ENCODE data around the gene BDNF.
A peak's percentile ranks its signal among the peaks of the same experiment; 100 is the strongest.

The BDNF gene

DNA sequence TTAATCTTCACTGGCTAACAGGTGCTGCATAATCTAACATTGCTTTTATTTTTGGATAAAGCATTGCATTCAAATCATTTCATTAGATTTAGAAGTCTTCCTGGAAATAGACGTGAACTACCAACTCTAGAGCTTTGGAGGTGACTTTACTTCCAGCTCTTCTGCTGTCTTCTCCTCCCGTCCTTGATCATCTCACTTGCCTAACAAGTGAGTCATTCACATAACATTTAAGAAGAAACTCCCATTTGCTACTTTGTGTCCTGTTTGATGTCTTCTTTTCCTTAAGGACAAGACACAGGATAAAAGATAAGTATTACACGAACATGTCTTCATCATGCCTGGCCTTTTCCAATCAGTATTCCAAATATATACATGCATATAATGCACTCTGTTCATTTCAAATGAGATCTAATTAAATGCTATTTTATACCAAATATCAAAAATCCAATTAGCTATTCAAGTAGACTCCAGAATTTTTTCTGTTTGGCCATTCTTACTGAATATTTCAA, 88.3 kb downstream of the BDNF start:
- WGBS: 89% methylated on average over 2 of the region's 3 CpGs
- no peaks in the 10 kb centered on the region for H3K79me1 ChIP-seq (replicated peaks; ENCODE audit: low read length, poor library complexity, severe bottlenecking)
- no peak overlapping the region for H3K27ac ChIP-seq (ENCODE audit: low read length, poor library complexity, severe bottlenecking)
- no peak overlapping the region for H3K9ac ChIP-seq (ENCODE audit: low read length)
- H4K8ac ChIP-seq (ENCODE audit: low read length): no peak overlapping the region
- no peaks in the 10 kb centered on the region for H3K9me3 ChIP-seq (ENCODE audit: control insufficient read depth, low read length)
- H2BK120ac ChIP-seq (ENCODE audit: low read depth, low read length): no peak overlapping the region
- no peak overlapping the region for H2BK15ac ChIP-seq (ENCODE audit: low read depth, poor library complexity, severe bottlenecking)
- no peak overlapping the region for H2AFZ ChIP-seq (ENCODE audit: low read depth, low read length)
- H3K27me3 ChIP-seq (ENCODE audit: control insufficient read depth in 1 of 2, insufficient read depth in 1 of 2, low read length in 2 of 2): no peaks in the 10 kb centered on the region
- H3K4me3 ChIP-seq (ENCODE audit: insufficient read depth in 1 of 2, low read depth in 1 of 2, low read length in 2 of 2): no peak overlapping the region
- no peaks in the 10 kb centered on the region for H3K4me1 ChIP-seq (ENCODE audit: control insufficient read depth, insufficient read depth, low read depth, low read length)
- H3K14ac ChIP-seq (ENCODE audit: low read length in 2 of 2): no peak overlapping the region
- DNase-seq: peak; percentile 8
- no peak overlapping the region for H3K18ac ChIP-seq (ENCODE audit: low read depth in 1 of 2, low read length in 2 of 2)
- H2BK5ac ChIP-seq (ENCODE audit: low read depth, low read length, poor library complexity, severe bottlenecking): no peak overlapping the region
- H2AK5ac ChIP-seq (ENCODE audit: low read length, severe bottlenecking): no peak overlapping the region
- no peak overlapping the region for H3K4me2 ChIP-seq (ENCODE audit: low read length, poor library complexity, severe bottlenecking)
- no peak overlapping the region for H4K91ac ChIP-seq (ENCODE audit: low read length)
- H3K23ac ChIP-seq (ENCODE audit: low read length in 2 of 2): no peak overlapping the region
- H3K4ac ChIP-seq (ENCODE audit: low read depth in 1 of 2, low read length in 2 of 2): no peak overlapping the region
- no peaks in the 10 kb centered on the region for H3K36me3 ChIP-seq (ENCODE audit: control insufficient read depth in 1 of 2, insufficient read depth in 2 of 2, low read depth in 1 of 2, low read length in 2 of 2)
- no peak overlapping the region for H2BK12ac ChIP-seq (ENCODE audit: low read length in 2 of 2)

DNA sequence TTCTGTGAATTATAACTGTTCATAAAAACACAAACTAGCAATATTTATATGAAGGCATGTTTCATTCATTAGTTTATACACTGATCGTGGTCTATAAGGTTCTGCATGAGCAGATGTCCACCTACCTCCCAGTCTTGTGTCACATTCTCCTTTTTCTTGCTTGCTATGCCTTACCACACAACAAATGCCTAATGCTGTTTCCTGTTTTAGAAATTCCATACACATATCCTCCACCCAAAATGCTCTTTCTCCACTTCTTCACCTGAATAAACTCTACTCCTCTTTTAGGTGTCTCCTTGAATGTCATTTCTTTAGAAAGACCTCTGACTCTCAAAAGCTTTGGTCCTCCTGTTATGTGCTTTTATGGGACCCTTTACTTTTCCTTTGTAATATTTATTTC, 88.9 kb downstream of the BDNF start:
- Histone ChIP-seq H2AK5ac (ENCODE audit: low read length, severe bottlenecking) (no peak overlapping the region), H4K8ac (ENCODE audit: low read length) (no peak overlapping the region), H3K79me1 (replicated peaks; ENCODE audit: low read length, poor library complexity, severe bottlenecking) (no peaks in the 10 kb centered on the region), H3K4ac (ENCODE audit: low read depth in 1 of 2, low read length in 2 of 2) (no peak overlapping the region), H3K18ac (ENCODE audit: low read depth in 1 of 2, low read length in 2 of 2) (no peak overlapping the region), H2AFZ (ENCODE audit: low read depth, low read length) (no peak overlapping the region), H2BK15ac (ENCODE audit: low read depth, poor library complexity, severe bottlenecking) (no peak overlapping the region), H3K9ac (ENCODE audit: low read length) (no peak overlapping the region), H3K4me1 (ENCODE audit: control insufficient read depth, insufficient read depth, low read depth, low read length) (no peaks in the 10 kb centered on the region), H2BK120ac (ENCODE audit: low read depth, low read length) (no peak overlapping the region), H3K9me3 (ENCODE audit: control insufficient read depth, low read length) (no peaks in the 10 kb centered on the region), H3K23ac (ENCODE audit: low read length in 2 of 2) (no peak overlapping the region), H3K4me3 (ENCODE audit: insufficient read depth in 1 of 2, low read depth in 1 of 2, low read length in 2 of 2) (no peak overlapping the region), H2BK12ac (ENCODE audit: low read length in 2 of 2) (no peak overlapping the region), H3K4me2 (ENCODE audit: low read length, poor library complexity, severe bottlenecking) (no peak overlapping the region), H2BK5ac (ENCODE audit: low read depth, low read length, poor library complexity, severe bottlenecking) (no peak overlapping the region), H3K27ac (ENCODE audit: low read length, poor library complexity, severe bottlenecking) (no peak overlapping the region), H3K14ac (ENCODE audit: low read length in 2 of 2) (no peak overlapping the region), H4K91ac (ENCODE audit: low read length) (no peak overlapping the region), H3K27me3 (ENCODE audit: control insufficient read depth in 1 of 2, insufficient read depth in 1 of 2, low read length in 2 of 2) (no peaks in the 10 kb centered on the region), H3K36me3 (ENCODE audit: control insufficient read depth in 1 of 2, insufficient read depth in 2 of 2, low read depth in 1 of 2, low read length in 2 of 2) (no peaks in the 10 kb centered on the region)
- 96% methylated on average over 1 of the region's 1 CpG for WGBS
- no peak for DNase-seq

DNA sequence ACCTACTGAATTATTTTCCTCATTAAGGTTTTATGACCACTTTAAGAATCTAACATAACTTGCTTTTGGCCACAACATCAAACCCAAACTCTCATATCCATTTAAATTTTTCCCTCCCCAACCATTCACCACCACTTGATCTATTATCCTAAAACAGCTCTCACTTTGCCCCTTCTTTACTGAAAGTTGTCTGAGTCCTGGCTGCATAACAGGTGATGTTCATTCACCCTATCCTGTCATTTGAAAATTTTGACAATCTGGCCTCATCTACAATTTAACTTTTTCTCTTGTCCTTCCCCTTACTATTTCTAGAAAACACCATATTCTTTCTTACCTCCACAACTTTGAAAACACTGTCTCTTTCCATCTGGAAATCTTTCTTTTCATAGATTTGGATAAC, 89.3 kb downstream of the BDNF start:
- H3K4ac ChIP-seq (ENCODE audit: low read depth in 1 of 2, low read length in 2 of 2): no peak overlapping the region
- H2BK5ac ChIP-seq (ENCODE audit: low read depth, low read length, poor library complexity, severe bottlenecking): no peak overlapping the region
- H3K79me1 ChIP-seq (replicated peaks; ENCODE audit: low read length, poor library complexity, severe bottlenecking): no peaks in the 10 kb centered on the region
- H2AK5ac ChIP-seq (ENCODE audit: low read length, severe bottlenecking): no peak overlapping the region
- H4K91ac ChIP-seq (ENCODE audit: low read length): no peak overlapping the region
- no peak overlapping the region for H3K4me2 ChIP-seq (ENCODE audit: low read length, poor library complexity, severe bottlenecking)
- no peak overlapping the region for H4K8ac ChIP-seq (ENCODE audit: low read length)
- H2BK12ac ChIP-seq (ENCODE audit: low read length in 2 of 2): no peak overlapping the region
- no peak overlapping the region for H3K18ac ChIP-seq (ENCODE audit: low read depth in 1 of 2, low read length in 2 of 2)
- no peak for DNase-seq
- no peak overlapping the region for H2BK120ac ChIP-seq (ENCODE audit: low read depth, low read length)
- H3K14ac ChIP-seq (ENCODE audit: low read length in 2 of 2): no peak overlapping the region
- no peak overlapping the region for H3K27ac ChIP-seq (ENCODE audit: low read length, poor library complexity, severe bottlenecking)
- H3K23ac ChIP-seq (ENCODE audit: low read length in 2 of 2): no peak overlapping the region
- H3K36me3 ChIP-seq (ENCODE audit: control insufficient read depth in 1 of 2, insufficient read depth in 2 of 2, low read depth in 1 of 2, low read length in 2 of 2): no peaks in the 10 kb centered on the region
- H3K9ac ChIP-seq (ENCODE audit: low read length): no peak overlapping the region
- no peaks in the 10 kb centered on the region for H3K9me3 ChIP-seq (ENCODE audit: control insufficient read depth, low read length)
- no peaks in the 10 kb centered on the region for H3K27me3 ChIP-seq (ENCODE audit: control insufficient read depth in 1 of 2, insufficient read depth in 1 of 2, low read length in 2 of 2)
- no peak overlapping the region for H2BK15ac ChIP-seq (ENCODE audit: low read depth, poor library complexity, severe bottlenecking)
- H3K4me3 ChIP-seq (ENCODE audit: insufficient read depth in 1 of 2, low read depth in 1 of 2, low read length in 2 of 2): no peak overlapping the region
- H3K4me1 ChIP-seq (ENCODE audit: control insufficient read depth, insufficient read depth, low read depth, low read length): no peaks in the 10 kb centered on the region
- H2AFZ ChIP-seq (ENCODE audit: low read depth, low read length): no peak overlapping the region

DNA sequence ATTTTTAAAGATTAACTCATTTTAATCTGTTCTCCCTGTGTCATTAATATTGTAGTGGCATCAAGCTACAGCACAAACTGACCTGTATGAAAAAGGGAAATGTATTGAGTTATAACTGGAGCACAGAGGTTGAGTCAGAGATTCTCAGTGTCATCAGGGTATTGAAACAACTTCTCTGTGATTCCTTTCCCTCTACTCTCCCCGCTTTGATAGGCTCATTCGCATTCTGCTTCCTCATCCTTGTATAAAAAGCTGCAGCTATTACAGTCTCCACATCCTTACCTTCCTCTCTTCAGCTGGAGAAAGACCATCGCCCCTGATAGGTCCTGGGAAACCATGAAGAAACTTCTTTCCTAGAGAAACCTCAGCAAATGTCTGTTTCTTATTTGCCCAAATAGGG, 90.0 kb downstream of the BDNF start:
- H3K4ac ChIP-seq (ENCODE audit: low read depth in 1 of 2, low read length in 2 of 2): no peak overlapping the region
- H3K23ac ChIP-seq (ENCODE audit: low read length in 2 of 2): no peak overlapping the region
- no peak overlapping the region for H3K4me3 ChIP-seq (ENCODE audit: insufficient read depth in 1 of 2, low read depth in 1 of 2, low read length in 2 of 2)
- H2BK120ac ChIP-seq (ENCODE audit: low read depth, low read length): no peak overlapping the region
- no peaks in the 10 kb centered on the region for H3K27me3 ChIP-seq (ENCODE audit: control insufficient read depth in 1 of 2, insufficient read depth in 1 of 2, low read length in 2 of 2)
- H2AFZ ChIP-seq (ENCODE audit: low read depth, low read length): no peak overlapping the region
- no peak overlapping the region for H3K27ac ChIP-seq (ENCODE audit: low read length, poor library complexity, severe bottlenecking)
- no peak for DNase-seq
- H3K9me3 ChIP-seq (ENCODE audit: control insufficient read depth, low read length): no peaks in the 10 kb centered on the region
- H2BK5ac ChIP-seq (ENCODE audit: low read depth, low read length, poor library complexity, severe bottlenecking): no peak overlapping the region
- no peak overlapping the region for H4K8ac ChIP-seq (ENCODE audit: low read length)
- no peak overlapping the region for H3K14ac ChIP-seq (ENCODE audit: low read length in 2 of 2)
- no peak overlapping the region for H3K18ac ChIP-seq (ENCODE audit: low read depth in 1 of 2, low read length in 2 of 2)
- H4K91ac ChIP-seq (ENCODE audit: low read length): no peak overlapping the region
- H2BK12ac ChIP-seq (ENCODE audit: low read length in 2 of 2): no peak overlapping the region
- no peak overlapping the region for H2AK5ac ChIP-seq (ENCODE audit: low read length, severe bottlenecking)
- no peak overlapping the region for H3K9ac ChIP-seq (ENCODE audit: low read length)
- WGBS: 71% methylated on average over 3 of the region's 3 CpGs
- no peaks in the 10 kb centered on the region for H3K79me1 ChIP-seq (replicated peaks; ENCODE audit: low read length, poor library complexity, severe bottlenecking)
- no peaks in the 10 kb centered on the region for H3K36me3 ChIP-seq (ENCODE audit: control insufficient read depth in 1 of 2, insufficient read depth in 2 of 2, low read depth in 1 of 2, low read length in 2 of 2)
- no peak overlapping the region for H3K4me2 ChIP-seq (ENCODE audit: low read length, poor library complexity, severe bottlenecking)
- no peak overlapping the region for H2BK15ac ChIP-seq (ENCODE audit: low read depth, poor library complexity, severe bottlenecking)
- no peaks in the 10 kb centered on the region for H3K4me1 ChIP-seq (ENCODE audit: control insufficient read depth, insufficient read depth, low read depth, low read length)

Data from mesenchymal stem cell (in vitro differentiated cells and primary cell).